ENCODE measurements around the gene LLGL1.
A peak's percentile ranks its signal among the peaks of the same experiment; 100 is the strongest.

Gene LLGL1

GRCh38 chr17:18181358-18181757, 44.1 kb upstream of the LLGL1 start:
- no peaks in the 10 kb centered on the region for H3K27me3 ChIP-seq (ENCODE audit: insufficient read depth, low read length)
- H3K79me2 ChIP-seq (ENCODE audit: insufficient read depth, low read length) = peaks cover 18% of the 10 kb centered on the region
- H3K9ac ChIP-seq (ENCODE audit: low read length) = no peak overlapping the region
- no peaks in the 10 kb centered on the region for H3F3A ChIP-seq (ENCODE audit: insufficient read depth, low read length)
- H4K20me1 ChIP-seq (ENCODE audit: insufficient read depth, low read length) = no peaks in the 10 kb centered on the region
- no peak for TF ChIP-seq EZH2 (IDR thresholded peaks at IDR 0.05; ENCODE audit: borderline replicate concordance, low read length)
- TF ChIP-seq, protein P1, sequence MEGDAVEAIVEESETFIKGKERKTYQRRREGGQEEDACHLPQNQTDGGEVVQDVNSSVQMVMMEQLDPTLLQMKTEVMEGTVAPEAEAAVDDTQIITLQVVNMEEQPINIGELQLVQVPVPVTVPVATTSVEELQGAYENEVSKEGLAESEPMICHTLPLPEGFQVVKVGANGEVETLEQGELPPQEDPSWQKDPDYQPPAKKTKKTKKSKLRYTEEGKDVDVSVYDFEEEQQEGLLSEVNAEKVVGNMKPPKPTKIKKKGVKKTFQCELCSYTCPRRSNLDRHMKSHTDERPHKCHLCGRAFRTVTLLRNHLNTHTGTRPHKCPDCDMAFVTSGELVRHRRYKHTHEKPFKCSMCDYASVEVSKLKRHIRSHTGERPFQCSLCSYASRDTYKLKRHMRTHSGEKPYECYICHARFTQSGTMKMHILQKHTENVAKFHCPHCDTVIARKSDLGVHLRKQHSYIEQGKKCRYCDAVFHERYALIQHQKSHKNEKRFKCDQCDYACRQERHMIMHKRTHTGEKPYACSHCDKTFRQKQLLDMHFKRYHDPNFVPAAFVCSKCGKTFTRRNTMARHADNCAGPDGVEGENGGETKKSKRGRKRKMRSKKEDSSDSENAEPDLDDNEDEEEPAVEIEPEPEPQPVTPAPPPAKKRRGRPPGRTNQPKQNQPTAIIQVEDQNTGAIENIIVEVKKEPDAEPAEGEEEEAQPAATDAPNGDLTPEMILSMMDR (IDR thresholded peaks at IDR 0.05; ENCODE audit: low read length) = no peak
- H3K27ac ChIP-seq (ENCODE audit: low read depth, low read length, poor library complexity, severe bottlenecking) = no peak overlapping the region
- peaks cover 30% of the 10 kb centered on the region for H3K4me1 ChIP-seq (ENCODE audit: insufficient read depth, low read length, severe bottlenecking)
- no peak overlapping the region for H3K4me3 ChIP-seq (ENCODE audit: low read depth, low read length, poor library complexity, severe bottlenecking)
- no peak overlapping the region for H3K4me2 ChIP-seq (ENCODE audit: low read length)
- H3K9me3 ChIP-seq (ENCODE audit: low read length) = no peaks in the 10 kb centered on the region
- peaks cover 7% of the 10 kb centered on the region; the same call in 1 of the 2 replicates for H3K36me3 ChIP-seq (ENCODE audit: insufficient read depth, low read length)
- H2AFZ ChIP-seq (ENCODE audit: low read length) = no peak overlapping the region
- H3K9me2 ChIP-seq (ENCODE audit: low read depth, low read length) = no peaks in the 10 kb centered on the region

DNA sequence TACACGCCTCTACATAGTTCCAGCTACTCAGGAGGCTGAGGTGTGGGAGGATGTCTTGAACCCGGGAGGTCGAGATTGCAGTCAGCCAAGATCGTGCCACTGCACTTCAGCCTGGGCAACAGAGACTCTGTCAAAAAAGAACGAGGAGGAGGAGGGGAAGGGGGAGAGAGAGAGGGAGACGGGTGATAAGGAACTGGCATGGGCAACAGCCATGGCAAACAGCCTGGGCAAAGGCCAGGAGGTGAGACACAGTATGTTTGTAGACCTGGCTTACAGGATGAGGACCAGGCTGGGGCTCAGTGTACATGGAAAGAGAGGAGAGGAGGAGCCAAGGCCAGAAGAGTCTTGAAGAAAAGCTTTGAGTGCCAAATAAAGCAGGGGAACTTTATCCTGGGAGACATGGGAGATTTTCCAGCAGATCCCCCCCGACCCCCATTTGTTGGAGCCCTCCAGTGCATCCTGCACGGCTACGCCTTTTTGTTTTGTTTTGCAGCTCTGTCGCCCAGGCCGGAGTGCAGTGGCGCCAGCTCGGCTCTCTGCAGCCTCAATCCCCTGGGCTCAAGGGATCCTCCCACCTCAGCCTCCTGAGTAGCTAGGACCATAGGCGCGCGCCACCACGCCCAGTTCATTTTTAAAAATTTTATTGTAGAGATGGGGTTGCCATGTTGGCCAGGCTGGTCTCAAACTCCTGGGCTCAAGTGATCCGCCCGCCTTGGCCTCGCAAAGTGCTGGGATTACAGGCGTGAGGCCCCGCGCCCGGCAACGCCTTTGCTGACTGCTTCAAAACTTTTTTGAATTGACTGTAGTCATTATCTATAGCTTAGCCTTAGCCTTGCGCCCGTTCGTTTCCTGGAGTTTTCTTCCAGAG, 43.1 kb upstream of the LLGL1 start:
- TF ChIP-seq, protein P1 (IDR thresholded peaks at IDR 0.05; ENCODE audit: low read length) = no peak
- no peak for TF ChIP-seq EZH2 (IDR thresholded peaks at IDR 0.05; ENCODE audit: borderline replicate concordance, low read length)

DNA sequence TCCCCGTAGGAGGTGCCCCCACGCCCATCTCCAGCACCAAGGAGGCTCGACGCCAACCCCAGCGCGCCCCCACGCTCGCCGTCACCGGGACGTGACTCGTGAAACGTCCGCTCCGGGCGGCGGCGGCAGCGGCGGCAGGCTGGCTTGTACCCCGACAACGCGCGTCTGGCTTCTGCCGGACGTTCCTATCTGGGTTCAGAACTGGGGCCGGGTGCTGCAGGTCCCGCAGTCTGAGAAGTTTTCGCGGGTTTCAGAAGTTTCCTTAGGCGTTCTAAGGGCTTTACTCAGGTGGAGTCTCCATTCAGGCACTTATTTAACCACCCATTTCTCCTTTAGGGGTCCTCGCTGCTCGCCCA, 42.5 kb upstream of the LLGL1 start:
- Histone ChIP-seq H3K4me2 (ENCODE audit: low read length) (peak overlapping the region; percentile 74), H4K20me1 (ENCODE audit: insufficient read depth, low read length) (no peaks in the 10 kb centered on the region), H3K79me2 (ENCODE audit: insufficient read depth, low read length) (peaks cover 34% of the 10 kb centered on the region), H3K9me2 (ENCODE audit: low read depth, low read length) (no peaks in the 10 kb centered on the region), H3K9me3 (ENCODE audit: low read length) (no peaks in the 10 kb centered on the region), H3F3A (ENCODE audit: insufficient read depth, low read length) (no peaks in the 10 kb centered on the region), H3K4me1 (ENCODE audit: insufficient read depth, low read length, severe bottlenecking) (peaks cover 43% of the 10 kb centered on the region), H3K36me3 (ENCODE audit: insufficient read depth, low read length) (peaks cover 22% of the 10 kb centered on the region; the same call in 1 of the 2 replicates), H3K27ac (ENCODE audit: low read depth, low read length, poor library complexity, severe bottlenecking) (peak overlapping the region; percentile 90), H3K4me3 (ENCODE audit: low read depth, low read length, poor library complexity, severe bottlenecking) (peak overlapping the region; percentile 69), H3K27me3 (ENCODE audit: insufficient read depth, low read length) (no peaks in the 10 kb centered on the region), H2AFZ (ENCODE audit: low read length) (0 out of 2 replicates have a peak overlapping the region, but pooled peaks have one; percentile 16), H3K9ac (ENCODE audit: low read length) (peak overlapping the region; percentile 86)
- no peak for TF ChIP-seq EZH2 (IDR thresholded peaks at IDR 0.05; ENCODE audit: borderline replicate concordance, low read length)
- TF ChIP-seq, protein P1 (IDR thresholded peaks at IDR 0.05; ENCODE audit: low read length) = no peak

More for the DNA sequence above, 43.1 kb upstream of the LLGL1 start:
- H2AFZ ChIP-seq (ENCODE audit: low read length) = 0 out of 2 replicates have a peak overlapping the region, but pooled peaks have one; percentile 16
- no peaks in the 10 kb centered on the region for H3K27me3 ChIP-seq (ENCODE audit: insufficient read depth, low read length)
- peaks cover 17% of the 10 kb centered on the region; the same call in 1 of the 2 replicates for H3K36me3 ChIP-seq (ENCODE audit: insufficient read depth, low read length)
- H3K4me1 ChIP-seq (ENCODE audit: insufficient read depth, low read length, severe bottlenecking) = peaks cover 37% of the 10 kb centered on the region
- H3K9me2 ChIP-seq (ENCODE audit: low read depth, low read length) = no peaks in the 10 kb centered on the region
- H4K20me1 ChIP-seq (ENCODE audit: insufficient read depth, low read length) = no peaks in the 10 kb centered on the region
- H3F3A ChIP-seq (ENCODE audit: insufficient read depth, low read length) = no peaks in the 10 kb centered on the region
- H3K4me2 ChIP-seq (ENCODE audit: low read length) = peak overlapping the region; percentile 74
- H3K27ac ChIP-seq (ENCODE audit: low read depth, low read length, poor library complexity, severe bottlenecking) = peak overlapping the region; percentile 90
- peak overlapping the region; percentile 86 for H3K9ac ChIP-seq (ENCODE audit: low read length)
- no peaks in the 10 kb centered on the region for H3K9me3 ChIP-seq (ENCODE audit: low read length)
- peaks cover 28% of the 10 kb centered on the region for H3K79me2 ChIP-seq (ENCODE audit: insufficient read depth, low read length)
- H3K4me3 ChIP-seq (ENCODE audit: low read depth, low read length, poor library complexity, severe bottlenecking) = peak overlapping the region; percentile 69
